Testis (tissue), 2 donors: ENCODE results near the gene COL4A2.

ENCODE experiments used
- CTCF ChIP-seq, 3 experiments: fragments of 450-650 bp in 2 of 3; fragments of 200-600 bp in 1 of 3; sonication (generic) in 1 of 3; IDR thresholded peaks; one replicate each; pipeline ENCODE4 v1.5.1; 2016 to 2019; ENCODE audit warnings: antibody characterized with exemption in 3 of 3, mild to moderate bottlenecking in 2 of 3, moderate library complexity in 1 of 3
- POLR2A ChIP-seq: fragments of 450-650 bp; IDR thresholded peaks from one replicate; pipeline ENCODE4 v1.6.1; 2017; ENCODE audit warnings: antibody characterized with exemption, mild to moderate bottlenecking, moderate library complexity

DNA sequence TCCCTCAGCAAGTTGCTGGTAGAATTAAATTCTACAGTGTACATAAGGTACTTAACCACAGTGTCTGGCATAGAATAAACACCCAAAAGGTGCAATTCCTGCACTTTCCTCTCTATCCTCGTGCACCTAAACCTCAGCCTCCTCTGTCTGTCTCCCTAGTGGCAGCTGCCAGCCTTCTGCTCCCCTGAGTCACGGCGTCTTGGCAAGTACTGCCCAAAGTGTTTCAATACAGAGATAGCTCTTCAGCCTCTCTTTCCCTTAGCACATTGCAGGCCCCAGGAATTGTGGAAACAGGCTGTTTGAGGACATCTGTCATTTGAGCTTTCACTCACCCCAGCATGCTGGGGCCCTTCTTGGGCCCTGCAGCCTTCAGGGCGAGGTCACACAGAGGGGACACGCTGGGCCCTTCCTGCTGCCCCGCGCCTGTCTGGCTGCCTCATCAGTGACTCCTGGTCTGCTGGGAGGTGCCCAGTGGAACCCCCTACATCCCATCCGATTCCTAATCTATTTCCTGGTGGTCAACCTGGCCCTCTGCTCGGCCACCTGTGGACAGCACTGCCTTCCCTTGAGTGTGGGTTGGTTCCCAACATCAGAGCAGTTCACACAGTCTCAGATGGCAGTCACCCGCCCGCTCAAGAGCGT, 19.3 kb downstream of the COL4A2 start:
- no peak for TF ChIP-seq POLR2A
- TF ChIP-seq CTCF (IDR thresholded peaks at IDR 0.05): no peak
